GM11168 (cell line): ENCODE results near the gene RXRB.
"Not testable (repeated sequence)": the region's sequence is repeated elsewhere in the genome, so short reads cannot be mapped to it uniquely, and the experiment has no call there.

Experiments used
- in situ Hi-C: fragments of 300-500 bp; cut with MboI; formaldehyde crosslinking; loops from one replicate; pipeline ENCODE4 v1.12.0; 2022; ENCODE audit warnings: low sequenced_read_pairs; ENCODE audit not compliant: unreplicated experiment

RXRB gene

GRCh38 chr6:33200219-33201146 lies at the start of gene RXRB, which contains the start of gene SLC39A7:
Gene RXRB (minus strand): TSS chr6:33200665. CDS start chr6:33200476, 189 bp downstream.
Gene SLC39A7 (plus strand): TSS chr6:33200867. CDS start chr6:33201246, 379 bp downstream.
- in situ Hi-C loops = no loop called here

- in situ Hi-C loops = loop anchor here (5.0 kb wide), 1 partner anchor 83 kb away; no protein-coding TSS in a partner anchor
Measured at GRCh38 chr6:33249732-33250630, 49.5 kb upstream of the RXRB start.

GRCh38 chr6:33248932-33249731 lies 48.7 kb upstream of the RXRB start:
- in situ Hi-C loops = loop anchor here (5.0 kb wide), 1 partner anchor 82 kb away; no protein-coding TSS in a partner anchor

GRCh38 chr6:33248643-33248931 lies 48.1 kb upstream of the RXRB start:
- in situ Hi-C loops = loop anchor here (5.0 kb wide), 1 partner anchor 81 kb away; no protein-coding TSS in a partner anchor

- in situ Hi-C loops = loop anchor here (5.0 kb wide), 1 partner anchor 81 kb away; no protein-coding TSS in a partner anchor
Measured at GRCh38 chr6:33247977-33248642, 47.6 kb upstream of the RXRB start.

GRCh38 chr6:33243476-33243875 lies 43.0 kb upstream of the RXRB start:
- in situ Hi-C loops = no loop called here

GRCh38 chr6:33241968-33242367 lies 41.5 kb upstream of the RXRB start:
- in situ Hi-C loops = no loop called here

GRCh38 chr6:33237741-33238140 lies 37.3 kb upstream of the RXRB start:
- in situ Hi-C loops = no loop called here

GRCh38 chr6:33236852-33237251 lies 36.4 kb upstream of the RXRB start:
- in situ Hi-C loops = no loop called here

GRCh38 chr6:33236328-33236727 lies 35.9 kb upstream of the RXRB start:
- in situ Hi-C loops = no loop called here

GRCh38 chr6:33235221-33235634 lies 34.8 kb upstream of the RXRB start:
- in situ Hi-C loops = no loop called here

- in situ Hi-C loops = not testable (repeated sequence)
Measured at GRCh38 chr6:33226503-33227120, 26.1 kb upstream of the RXRB start.

- in situ Hi-C loops = no loop called here
Measured at GRCh38 chr6:33217681-33218080, 17.2 kb upstream of the RXRB start.

- in situ Hi-C loops = no loop called here
Measured at GRCh38 chr6:33217246-33217645, 16.8 kb upstream of the RXRB start.

GRCh38 chr6:33216117-33216649 lies 15.7 kb upstream of the RXRB start:
- in situ Hi-C loops = no loop called here

GRCh38 chr6:33215271-33216116 lies 15.0 kb upstream of the RXRB start:
- in situ Hi-C loops = no loop called here

- in situ Hi-C loops = no loop called here
Measured at GRCh38 chr6:33213989-33214335, 13.5 kb upstream of the RXRB start.
